Thoracic aorta (tissue), 2 donors: ENCODE results near the gene B9D1. TPM values are rescaled to one million over a fixed set of nuclear protein-coding genes. Genes with fewer than 3 reads are reported as not detected.

ENCODE experiments used
- ATAC-seq: fragments of 150-250 bp; one replicate; pipeline ENCODE4 v1.8.0; 2017; ENCODE audit warnings: low read depth; ENCODE audit not compliant: insufficient number of reproducible peaks, low FRiP score
- DNase-seq: peaks from one replicate; pipeline ENCODE4 v3.0.0-alpha.2; 2020; ENCODE audit warnings: low spot score
- H3K27ac ChIP-seq, 2 donors: fragments of 200-600 bp; sonication (generic); 1 replicate in 1 of 2; 2 replicates in 1 of 2; pipeline ENCODE4 v1.5.1; 2016; ENCODE audit warnings: mild to moderate bottlenecking in 2 of 2, moderate library complexity in 2 of 2
- H3K27me3 ChIP-seq: fragments of 200-600 bp; sonication (generic); replicated peaks from 2 replicates; pipeline ENCODE4 v1.6.0; 2016; ENCODE audit warnings: mild to moderate bottlenecking; ENCODE audit not compliant: insufficient read depth
- H3K36me3 ChIP-seq: fragments of 200-600 bp; sonication (generic); one replicate; pipeline ENCODE4 v1.5.1; 2016
- H3K4me1 ChIP-seq, 2 donors: fragments of 200-600 bp; sonication (generic); 1 replicate in 1 of 2; 2 replicates in 1 of 2; pipeline versions ENCODE4 v1.5.1 to v1.6.0; 2016; ENCODE audit warnings: low read depth in 2 of 2, mild to moderate bottlenecking in 1 of 2; ENCODE audit not compliant: control insufficient read depth in 1 of 2
- H3K4me3 ChIP-seq: fragments of 200-600 bp; sonication (generic); 2 replicates; pipeline ENCODE4 v1.5.1; 2016; ENCODE audit warnings: mild to moderate bottlenecking
- H3K9me3 ChIP-seq: fragments of 200-600 bp; sonication (generic); 2 replicates; pipeline ENCODE4 v1.5.1; 2016
- CTCF ChIP-seq: fragments of 200-600 bp; sonication (generic); IDR thresholded peaks from one replicate; pipeline ENCODE4 v1.5.1; 2019; ENCODE audit warnings: antibody characterized with exemption
- total RNA-seq, 2 donors: library from RNA; depleted of rRNA; stranded (reverse); fragments of >200 nt; gene quantifications; one replicate each; pipeline versions ENCODE4 v1.1.0 to v1.2.3, GENCODE V29; 2016

Gene B9D1
- total RNA-seq, 2 donors from 2014 or later = 6.3 to 33.4 TPM

GRCh38 chr17:19335951-19336631, 26.4 kb downstream of the B9D1 start:
- TF ChIP-seq CTCF = no peak
- Histone ChIP-seq H3K36me3 (no peaks in the 10 kb centered on the region), H3K4me1 (no peaks in the 10 kb centered on the region), H3K4me3 (no peak overlapping the region), H3K9me3 (no peaks in the 10 kb centered on the region), H3K27me3 (no peaks in the 10 kb centered on the region), H3K27ac (no peak overlapping the region)
- ATAC-seq (no peak), DNase-seq (no peak)

- ATAC-seq (no peak), DNase-seq (no peak)
- H3K36me3 ChIP-seq = peaks cover 3% of the 10 kb centered on the region
- no peaks in the 10 kb centered on the region for H3K4me1 ChIP-seq
- H3K27ac ChIP-seq = no peak overlapping the region
- no peaks in the 10 kb centered on the region for H3K27me3 ChIP-seq
- H3K9me3 ChIP-seq = no peaks in the 10 kb centered on the region
- no peak for TF ChIP-seq CTCF
- no peak overlapping the region for H3K4me3 ChIP-seq
Observed at GRCh38 chr17:19334331-19334730, 28.2 kb downstream of the B9D1 start.

- Histone ChIP-seq H3K27me3 (no peaks in the 10 kb centered on the region), H3K4me1 (no peaks in the 10 kb centered on the region), H3K9me3 (no peaks in the 10 kb centered on the region), H3K36me3 (peaks cover 8% of the 10 kb centered on the region), H3K27ac (no peak overlapping the region), H3K4me3 (no peak overlapping the region)
- TF ChIP-seq CTCF = no peak
- no peak for DNase-seq
- ATAC-seq = no peak
Observed at GRCh38 chr17:19333736-19334290, 28.7 kb downstream of the B9D1 start.

- TF ChIP-seq CTCF = no peak
- H3K27me3 ChIP-seq = no peaks in the 10 kb centered on the region
- no peaks in the 10 kb centered on the region for H3K9me3 ChIP-seq
- no peak overlapping the region for H3K4me3 ChIP-seq
- DNase-seq = no peak
- no peaks in the 10 kb centered on the region for H3K4me1 ChIP-seq
- H3K36me3 ChIP-seq = peaks cover 11% of the 10 kb centered on the region
- no peak for ATAC-seq
- no peak overlapping the region for H3K27ac ChIP-seq
Observed at GRCh38 chr17:19333132-19333440, 29.4 kb downstream of the B9D1 start.

GRCh38 chr17:19332371-19333131, 30.0 kb downstream of the B9D1 start:
- H3K27me3 ChIP-seq = no peaks in the 10 kb centered on the region
- ATAC-seq (no peak), DNase-seq (no peak)
- H3K27ac ChIP-seq = no peak overlapping the region
- H3K4me1 ChIP-seq = no peaks in the 10 kb centered on the region
- H3K36me3 ChIP-seq = peaks cover 11% of the 10 kb centered on the region
- no peak for TF ChIP-seq CTCF
- H3K4me3 ChIP-seq = no peak overlapping the region
- H3K9me3 ChIP-seq = no peaks in the 10 kb centered on the region
